HepG2 (cell line): ENCODE results near the gene GRHL1. TPM values are rescaled to one million over a fixed set of nuclear protein-coding genes. Genes with fewer than 3 reads are reported as not detected.

Experiments
- CREB1 ChIP-seq, 2 experiments: fragments of 450-650 bp in 1 of 2; IDR thresholded peaks; 2 replicates each; pipeline ENCODE4 v1.6.1; 2016 to 2017; ENCODE audit warnings: control low read depth in 1 of 2, mild to moderate bottlenecking in 1 of 2, missing compliant biosample characterization in 1 of 2, missing genetic modification characterization in 1 of 2
- HNF4G ChIP-seq, 2 experiments: sonication (generic) in 1 of 2; formaldehyde crosslinking in 1 of 2; IDR thresholded peaks; 2 replicates each; pipeline versions ENCODE4 v1.4.0 to v1.6.1; 2011 to 2020; ENCODE audit warnings: borderline replicate concordance in 2 of 2, low read depth in 2 of 2, mild to moderate bottlenecking in 2 of 2, low read length in 1 of 2, missing genetic modification reagents in 1 of 2, moderate library complexity in 1 of 2
- HNRNPK ChIP-seq: fragments of 200-400 bp; formaldehyde crosslinking; IDR thresholded peaks from 2 replicates; pipeline ENCODE4 v1.6.1; 2018; ENCODE audit warnings: low read length, low read depth, moderate library complexity, mild to moderate bottlenecking; ENCODE audit not compliant: poor library complexity, severe bottlenecking
- IRF2 ChIP-seq: IDR thresholded peaks from 2 replicates; pipeline ENCODE4 v1.6.1; 2018; ENCODE audit warnings: missing genetic modification reagents, missing compliant biosample characterization
- MED1 ChIP-seq: sonication (generic); formaldehyde crosslinking; IDR thresholded peaks from 2 replicates; pipeline ENCODE4 v1.4.0; 2020; ENCODE audit warnings: missing genetic modification reagents
- NFYB ChIP-seq: sonication (generic); formaldehyde crosslinking; IDR thresholded peaks from 2 replicates; pipeline ENCODE4 v1.4.0; 2020; ENCODE audit warnings: missing genetic modification reagents
- NR2F2 ChIP-seq: IDR thresholded peaks from 2 replicates; pipeline ENCODE4 v1.6.1; 2012; ENCODE audit warnings: low read depth, inconsistent platforms, borderline replicate concordance
- NRL ChIP-seq: sonication (generic); formaldehyde crosslinking; IDR thresholded peaks from 2 replicates; pipeline ENCODE4 v1.5.0; 2020; ENCODE audit warnings: missing genetic modification reagents, mild to moderate bottlenecking, moderate library complexity, borderline replicate concordance
- PCBP1 ChIP-seq: fragments of 200-400 bp; formaldehyde crosslinking; IDR thresholded peaks from 2 replicates; pipeline ENCODE4 v1.6.1; 2017; ENCODE audit warnings: mild to moderate bottlenecking, low read depth, low read length, borderline replicate concordance
- PHF20 ChIP-seq: sonication (generic); formaldehyde crosslinking; IDR thresholded peaks from 2 replicates; pipeline ENCODE4 v1.5.0; 2020; ENCODE audit warnings: mild to moderate bottlenecking, missing genetic modification reagents
- PRDM4 ChIP-seq: sonication (generic); formaldehyde crosslinking; IDR thresholded peaks from 2 replicates; pipeline ENCODE4 v1.9.0; 2021; ENCODE audit warnings: missing genetic modification reagents, borderline replicate concordance
- SNAI1 ChIP-seq: sonication (generic); formaldehyde crosslinking; IDR thresholded peaks from 2 replicates; pipeline ENCODE4 v1.5.0; 2020; ENCODE audit warnings: mild to moderate bottlenecking, missing genetic modification reagents, borderline replicate concordance
- SRY ChIP-seq: sonication (generic); formaldehyde crosslinking; IDR thresholded peaks from 2 replicates; pipeline ENCODE4 v1.8.0; 2022; ENCODE audit warnings: mild to moderate bottlenecking, missing genetic modification reagents
- TOE1 ChIP-seq: sonication (generic); formaldehyde crosslinking; IDR thresholded peaks from 2 replicates; pipeline ENCODE4 v1.4.0; 2020; ENCODE audit warnings: mild to moderate bottlenecking, missing genetic modification reagents
- ZFP36L2 ChIP-seq: sonication (generic); formaldehyde crosslinking; IDR thresholded peaks from 2 replicates; pipeline ENCODE4 v1.4.0; 2020; ENCODE audit warnings: missing genetic modification reagents
- ZMYM2 ChIP-seq: sonication (generic); formaldehyde crosslinking; IDR thresholded peaks from 2 replicates; pipeline ENCODE4 v1.8.0; 2022; ENCODE audit warnings: mild to moderate bottlenecking, missing genetic modification reagents
- ZNF205 ChIP-seq: IDR thresholded peaks from 2 replicates; pipeline ENCODE4 v1.6.1; 2018; ENCODE audit warnings: missing biosample characterization, missing genetic modification reagents
- ZNF260 ChIP-seq: sonication (generic); formaldehyde crosslinking; IDR thresholded peaks from 2 replicates; pipeline ENCODE4 v1.4.0; 2020; ENCODE audit warnings: missing genetic modification reagents, low read depth, mild to moderate bottlenecking, borderline replicate concordance
- ZNF34 ChIP-seq: sonication (generic); formaldehyde crosslinking; IDR thresholded peaks from 2 replicates; pipeline ENCODE4 v1.4.0; 2020; ENCODE audit warnings: mild to moderate bottlenecking, missing genetic modification reagents, borderline replicate concordance
- ZNF503 ChIP-seq: sonication (generic); formaldehyde crosslinking; IDR thresholded peaks from 2 replicates; pipeline ENCODE4 v1.4.0; 2020; ENCODE audit warnings: missing genetic modification reagents
- ZNF564 ChIP-seq: sonication (generic); formaldehyde crosslinking; IDR thresholded peaks from 2 replicates; pipeline ENCODE4 v1.8.1; 2023; ENCODE audit warnings: mild to moderate bottlenecking, missing genetic modification reagents
- ZNF570 ChIP-seq: sonication (generic); formaldehyde crosslinking; IDR thresholded peaks from 2 replicates; pipeline ENCODE4 v1.4.0; 2020; ENCODE audit warnings: mild to moderate bottlenecking, missing genetic modification reagents, borderline replicate concordance
- ZNF580 ChIP-seq: IDR thresholded peaks from 2 replicates; pipeline ENCODE4 v1.6.1; 2016; ENCODE audit warnings: low read depth, borderline replicate concordance
- ZNF747 ChIP-seq: sonication (generic); formaldehyde crosslinking; IDR thresholded peaks from 2 replicates; pipeline ENCODE4 v1.8.1; 2023; ENCODE audit warnings: missing genetic modification reagents, mild to moderate bottlenecking, borderline replicate concordance
- ZSCAN22 ChIP-seq: sonication (generic); formaldehyde crosslinking; IDR thresholded peaks from 2 replicates; pipeline ENCODE4 v1.4.0; 2020; ENCODE audit warnings: mild to moderate bottlenecking, missing genetic modification reagents
- ZSCAN9 ChIP-seq: IDR thresholded peaks from 2 replicates; pipeline ENCODE4 v1.6.1; 2016; ENCODE audit warnings: borderline replicate concordance
- polyA plus RNA-seq, 8 experiments: library from polyadenylated mRNA; depleted of rRNA in 3 of 8; stranded (reverse) in 7 of 8; unstranded in 1 of 8; fragments of >200 nt; fragmentation: Illumina TruSeq in 4 of 8; extraction: Trizol in 4 of 8; gene quantifications; 2 replicates each; pipeline versions ENCODE4 v1.2.1 to v1.2.3, GENCODE V29; 2011 to 2016; ENCODE audit warnings: low read depth in 4 of 8, missing spikeins in 1 of 8, mixed read lengths in 1 of 8; ENCODE audit not compliant: insufficient read depth in 1 of 8
- total RNA-seq, 5 experiments: library from RNA; depleted of rRNA; stranded (reverse); fragments of >200 nt; fragmentation: Illumina TruSeq; extraction: Trizol; gene quantifications; 2 replicates each; pipeline ENCODE4 v1.2.3, GENCODE V29; 2016; ENCODE audit warnings: low read depth in 1 of 5

Gene GRHL1
- total and polyA plus RNA-seq, 2 of the 13 experiments (the other 11 are each of a cell fraction or from before 2014, with no cell fraction given) = 9.3 to 12.0 TPM

GRCh38 chr2:10043906-10044601 is 92.6 kb downstream of the GRHL1 start (continued):
- TF ChIP-seq ZNF503 = no peak; the same call in 1 of the 2 replicates
- TF ChIP-seq ZFP36L2 = no peak
- no peak for TF ChIP-seq HNRNPK
- TF ChIP-seq TOE1 (CRISPR knock-in tag) = no peak
- no peak for TF ChIP-seq ZNF34 (CRISPR knock-in tag)
- no peak for TF ChIP-seq ZNF580 (CRISPR knock-in tag)
- TF ChIP-seq HNF4G (IDR thresholded peaks at IDR 0.05; ENCODE audit: borderline replicate concordance, low read depth, low read length) = no peak
- TF ChIP-seq HNF4G (CRISPR knock-in tag; IDR thresholded peaks at IDR 0.05; ENCODE audit: borderline replicate concordance, low read depth) = no peak
- no peak for TF ChIP-seq ZNF260 (CRISPR knock-in tag)
- peak; percentile 94 for TF ChIP-seq CREB1 (IDR thresholded peaks at IDR 0.05)
- no peak for TF ChIP-seq CREB1 (CRISPR knock-in tag; IDR thresholded peaks at IDR 0.05)
- peak; percentile 35; the same call in 1 of the 2 replicates for TF ChIP-seq ZNF747
- peak; percentile 89; the same call in 1 of the 2 replicates for TF ChIP-seq SRY (CRISPR knock-in tag)
- no peak for TF ChIP-seq ZSCAN22 (CRISPR knock-in tag)
- no peak for TF ChIP-seq ZNF570
- no peak for TF ChIP-seq PCBP1
- peak; percentile 69; the same call in 1 of the 2 replicates for TF ChIP-seq NRL (CRISPR knock-in tag)
- TF ChIP-seq NR2F2 = no peak
- peak; percentile 68; the same call in 1 of the 2 replicates for TF ChIP-seq ZNF564 (CRISPR knock-in tag)
- no peak for TF ChIP-seq NFYB (CRISPR knock-in tag)
- TF ChIP-seq ZNF205 = peak; percentile 45; the same call in 1 of the 2 replicates
- peak; percentile 49 for TF ChIP-seq IRF2
- peak; percentile 41; the same call in 1 of the 2 replicates for TF ChIP-seq MED1 (CRISPR knock-in tag)
- TF ChIP-seq PHF20 (CRISPR knock-in tag) = no peak; the same call in 1 of the 2 replicates
- no peak for TF ChIP-seq SNAI1 (CRISPR knock-in tag)
- TF ChIP-seq ZMYM2 (CRISPR knock-in tag) = no peak
- TF ChIP-seq PRDM4 = no peak
- TF ChIP-seq ZSCAN9 = no peak
